HepG2 (cell line): Measurements from ENCODE around the gene TULP3. TPM values are rescaled to one million over a fixed set of nuclear protein-coding genes. Genes with fewer than 3 reads are reported as not detected.

ENCODE experiments used
- ADNP ChIP-seq: sonication (generic); formaldehyde crosslinking; IDR thresholded peaks from 2 replicates; pipeline ENCODE4 v1.4.0; 2020; ENCODE audit warnings: missing genetic modification reagents
- AGO1 ChIP-seq: fragments of 200-400 bp; formaldehyde crosslinking; IDR thresholded peaks from 2 replicates; pipeline ENCODE4 v1.6.1; 2017; ENCODE audit warnings: mild to moderate bottlenecking, low read depth, low read length, moderate library complexity; ENCODE audit not compliant: poor library complexity, severe bottlenecking
- CEBPG ChIP-seq: IDR thresholded peaks from 2 replicates; pipeline ENCODE4 v1.6.1; 2016
- ELK4 ChIP-seq: sonication (generic); formaldehyde crosslinking; IDR thresholded peaks from 2 replicates; pipeline ENCODE4 v1.9.0; 2021; ENCODE audit warnings: missing genetic modification reagents, borderline replicate concordance
- HOXA3 ChIP-seq: sonication (generic); formaldehyde crosslinking; IDR thresholded peaks from 2 replicates; pipeline ENCODE4 v1.5.0; 2020; ENCODE audit warnings: missing genetic modification reagents
- KLF15 ChIP-seq: sonication (generic); formaldehyde crosslinking; IDR thresholded peaks from 2 replicates; pipeline ENCODE4 v1.8.1; 2023; ENCODE audit warnings: borderline replicate concordance, mild to moderate bottlenecking, inconsistent platforms, missing genetic modification reagents, mixed read lengths
- MAFG ChIP-seq: sonication (generic); formaldehyde crosslinking; IDR thresholded peaks from 2 replicates; pipeline ENCODE4 v1.5.1; 2020; ENCODE audit warnings: mild to moderate bottlenecking, missing genetic modification reagents
- MXD4 ChIP-seq: IDR thresholded peaks from 2 replicates; pipeline ENCODE4 v1.6.1; 2016; ENCODE audit warnings: mild to moderate bottlenecking, missing biosample characterization, missing genetic modification reagents
- PAXIP1 ChIP-seq: sonication (generic); formaldehyde crosslinking; conservative IDR thresholded peaks from 2 replicates; pipeline ENCODE4 v1.4.0; 2020; ENCODE audit warnings: mild to moderate bottlenecking, missing genetic modification reagents, moderate library complexity
- PHB2 ChIP-seq: fragments of 450-650 bp; IDR thresholded peaks from 2 replicates; pipeline ENCODE4 v1.6.1; 2018; ENCODE audit not compliant: partially characterized antibody
- PHF21A ChIP-seq: sonication (generic); formaldehyde crosslinking; IDR thresholded peaks from 2 replicates; pipeline ENCODE4 v1.5.0; 2020; ENCODE audit warnings: mild to moderate bottlenecking, missing genetic modification reagents
- PITX1 ChIP-seq: sonication (generic); formaldehyde crosslinking; IDR thresholded peaks from 2 replicates; pipeline ENCODE4 v1.5.1; 2020; ENCODE audit warnings: mild to moderate bottlenecking, missing genetic modification reagents
- RNF2 ChIP-seq: fragments of 450-650 bp; conservative IDR thresholded peaks from 2 replicates; pipeline ENCODE4 v1.6.1; 2016; ENCODE audit warnings: low read depth
- SPEN ChIP-seq: sonication (generic); formaldehyde crosslinking; IDR thresholded peaks from 2 replicates; pipeline ENCODE4 v1.5.1; 2020; ENCODE audit warnings: low read depth, mild to moderate bottlenecking, missing genetic modification reagents
- ZC3H4 ChIP-seq: sonication (generic); formaldehyde crosslinking; IDR thresholded peaks from 2 replicates; pipeline ENCODE4 v1.4.0; 2020; ENCODE audit warnings: missing genetic modification reagents, borderline replicate concordance
- ZNF329 ChIP-seq: sonication (generic); formaldehyde crosslinking; IDR thresholded peaks from 2 replicates; pipeline ENCODE4 v1.9.0; 2021; ENCODE audit warnings: low read depth, mild to moderate bottlenecking, missing genetic modification reagents
- ZNF451 ChIP-seq: sonication (generic); formaldehyde crosslinking; IDR thresholded peaks from 2 replicates; pipeline ENCODE4 v1.5.0; 2020; ENCODE audit warnings: mild to moderate bottlenecking, missing genetic modification reagents
- ZNF549 ChIP-seq: sonication (generic); formaldehyde crosslinking; IDR thresholded peaks from 2 replicates; pipeline ENCODE4 v1.5.0; 2020; ENCODE audit warnings: missing genetic modification reagents
- ZNF646 ChIP-seq: sonication (generic); formaldehyde crosslinking; IDR thresholded peaks from 2 replicates; pipeline ENCODE4 v1.9.0; 2021; ENCODE audit warnings: mild to moderate bottlenecking, missing genetic modification reagents
- ZNF7 ChIP-seq: IDR thresholded peaks from 2 replicates; pipeline ENCODE4 v1.6.1; 2016; ENCODE audit warnings: missing biosample characterization, missing genetic modification reagents
- ZNF737 ChIP-seq: sonication (generic); formaldehyde crosslinking; IDR thresholded peaks from 2 replicates; pipeline ENCODE4 v1.5.0; 2020; ENCODE audit warnings: missing genetic modification reagents, mild to moderate bottlenecking, borderline replicate concordance
- polyA plus RNA-seq, 8 experiments: library from polyadenylated mRNA; depleted of rRNA in 3 of 8; stranded (reverse) in 7 of 8; unstranded in 1 of 8; fragments of >200 nt; fragmentation: Illumina TruSeq in 4 of 8; extraction: Trizol in 4 of 8; gene quantifications; 2 replicates each; pipeline versions ENCODE4 v1.2.1 to v1.2.3, GENCODE V29; 2011 to 2016; ENCODE audit warnings: low read depth in 4 of 8, missing spikeins in 1 of 8, mixed read lengths in 1 of 8; ENCODE audit not compliant: insufficient read depth in 1 of 8
- total RNA-seq, 5 experiments: library from RNA; depleted of rRNA; stranded (reverse); fragments of >200 nt; fragmentation: Illumina TruSeq; extraction: Trizol; gene quantifications; 2 replicates each; pipeline ENCODE4 v1.2.3, GENCODE V29; 2016; ENCODE audit warnings: low read depth in 1 of 5

The TULP3 gene
- total and polyA plus RNA-seq, 2 of the 13 experiments (the other 11 are each of a cell fraction or from before 2014, with no cell fraction given): 11.2 to 13.2 TPM

- TF ChIP-seq PAXIP1 (CRISPR knock-in tag) (no peak), MAFG (CRISPR knock-in tag) (no peak), ADNP (CRISPR knock-in tag) (no peak), ZNF7 (CRISPR knock-in tag) (no peak), PHF21A (CRISPR knock-in tag) (no peak), ZNF646 (CRISPR knock-in tag) (peak; percentile 28; the same call in 1 of the 2 replicates), CEBPG (no peak), KLF15 (CRISPR knock-in tag) (no peak), HOXA3 (CRISPR knock-in tag) (no peak), PITX1 (no peak), ZNF737 (CRISPR knock-in tag) (no peak), ZNF329 (CRISPR knock-in tag) (no peak), RNF2 (no peak), ZNF451 (CRISPR knock-in tag) (no peak), AGO1 (no peak), ZC3H4 (no peak), SPEN (peak; percentile 39; the same call in 1 of the 2 replicates), ZNF549 (CRISPR knock-in tag) (no peak), MXD4 (CRISPR knock-in tag) (0 out of 2 replicates have a peak, but pooled peaks have one; percentile 1), PHB2 (no peak), ELK4 (CRISPR knock-in tag) (no peak)
These were observed 14.2 kb upstream of the TULP3 start (continued) for GRCh38 chr12:2876431-2877046.
